Hematopoietic multipotent progenitor cell (in vitro differentiated cells): ENCODE results near the gene GOT2. TPM values are rescaled to one million over a fixed set of nuclear protein-coding genes. Genes with fewer than 3 reads are reported as not detected.
"Not testable (repeated sequence)": the region's sequence is repeated elsewhere in the genome, so short reads cannot be mapped to it uniquely, and the experiment has no call there.

Experiments used
- DNase-seq, 3 donors: peaks; one replicate each; pipeline ENCODE4 v3.0.0-alpha.2; 2011 to 2015; ENCODE audit warnings: low read depth in 2 of 3, low spot score in 2 of 3
- total RNA-seq: library from RNA; depleted of rRNA; stranded (reverse); fragments of >200 nt; gene quantifications from one replicate; pipeline ENCODE4 v1.2.3, GENCODE V29; 2012

GOT2 gene
- total RNA-seq, 1 donor, result 21.8 TPM

- DNase-seq, result no peak
These were observed 11.0 kb downstream of the GOT2 start for GRCh38 chr16:58723109-58723508.

- DNase-seq, result no peak
These were observed 16.1 kb downstream of the GOT2 start for GRCh38 chr16:58717994-58718393.

- DNase-seq, result no peak
These were observed 17.6 kb downstream of the GOT2 start for GRCh38 chr16:58716468-58716867.

GRCh38 chr16:58713742-58714141 lies 20.4 kb downstream of the GOT2 start:
- no peak for DNase-seq

- no peak for DNase-seq
These were observed 24.8 kb downstream of the GOT2 start for GRCh38 chr16:58709333-58709732.

- DNase-seq, result peak in 1 of 3 donors; percentile 13
These were observed 35.0 kb downstream of the GOT2 start for GRCh38 chr16:58699151-58699550.

GRCh38 chr16:58695368-58695767 lies 38.7 kb downstream of the GOT2 start:
- DNase-seq, result no peak

GRCh38 chr16:58692450-58692849 lies 41.7 kb downstream of the GOT2 start:
- no peak for DNase-seq

- not testable (repeated sequence) for DNase-seq
These were observed 47.0 kb downstream of the GOT2 start for GRCh38 chr16:58686985-58687706.

- no peak for DNase-seq
These were observed 49.0 kb downstream of the GOT2 start for GRCh38 chr16:58685084-58685449.

GRCh38 chr16:58684354-58685083 lies 49.6 kb downstream of the GOT2 start, which contains the start of gene SLC38A7:
Gene SLC38A7, minus strand, starts transcription at chr16:58684770. Its CDS starts 4,644 bp downstream, at chr16:58680126.
- DNase-seq, result peak; percentile 38 to 70 (median 58)

- DNase-seq, result no peak
These were observed 50.1 kb downstream of the GOT2 start for GRCh38 chr16:58684001-58684353.

GRCh38 chr16:58679763-58680162 lies 54.4 kb downstream of the GOT2 start:
- DNase-seq, result no peak

- peak in 1 of 3 donors; percentile 45 for DNase-seq
These were observed 55.4 kb downstream of the GOT2 start for GRCh38 chr16:58678716-58679115.

GRCh38 chr16:58678269-58678668 lies 55.8 kb downstream of the GOT2 start:
- DNase-seq, result no peak

- DNase-seq, result no peak
These were observed 63.1 kb downstream of the GOT2 start for GRCh38 chr16:58670946-58671583.

- DNase-seq, result no peak
These were observed 63.9 kb downstream of the GOT2 start for GRCh38 chr16:58670177-58670576.

GRCh38 chr16:58665200-58665599 lies 68.9 kb downstream of the GOT2 start:
- DNase-seq, result no peak

GRCh38 chr16:58661199-58661830 lies 72.8 kb downstream of the GOT2 start:
- peak in 2 of 3 donors; percentile 68 to 81 for DNase-seq

- DNase-seq, result not testable (repeated sequence)
These were observed 74.2 kb downstream of the GOT2 start for GRCh38 chr16:58659911-58660310.

- DNase-seq, result peak in 1 of 3 donors; percentile 4
These were observed 75.3 kb downstream of the GOT2 start for GRCh38 chr16:58658796-58659211.
